ENCODE data around the gene PLEKHA4.

DNA sequence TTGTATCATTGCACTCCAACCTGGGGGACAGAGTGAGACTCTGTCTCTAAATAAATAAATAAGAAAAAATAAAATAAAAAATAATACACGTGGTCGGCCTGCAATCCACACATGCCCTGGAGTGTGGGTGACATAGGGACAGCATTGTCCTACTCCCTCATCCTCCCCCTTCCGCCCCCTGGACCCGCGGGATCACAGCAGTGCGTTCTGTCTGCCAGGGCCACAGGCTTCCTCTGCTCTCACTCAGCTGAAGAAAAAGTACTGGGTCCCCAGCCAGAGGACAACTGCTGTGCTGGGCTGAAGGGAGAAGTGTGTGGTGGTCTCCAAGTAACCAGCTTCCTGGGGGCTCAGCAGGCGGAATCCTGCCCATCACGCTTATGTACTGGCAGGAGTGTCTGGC, 63.9 kb downstream of the PLEKHA4 start:
- TF ChIP-seq, protein P1, sequence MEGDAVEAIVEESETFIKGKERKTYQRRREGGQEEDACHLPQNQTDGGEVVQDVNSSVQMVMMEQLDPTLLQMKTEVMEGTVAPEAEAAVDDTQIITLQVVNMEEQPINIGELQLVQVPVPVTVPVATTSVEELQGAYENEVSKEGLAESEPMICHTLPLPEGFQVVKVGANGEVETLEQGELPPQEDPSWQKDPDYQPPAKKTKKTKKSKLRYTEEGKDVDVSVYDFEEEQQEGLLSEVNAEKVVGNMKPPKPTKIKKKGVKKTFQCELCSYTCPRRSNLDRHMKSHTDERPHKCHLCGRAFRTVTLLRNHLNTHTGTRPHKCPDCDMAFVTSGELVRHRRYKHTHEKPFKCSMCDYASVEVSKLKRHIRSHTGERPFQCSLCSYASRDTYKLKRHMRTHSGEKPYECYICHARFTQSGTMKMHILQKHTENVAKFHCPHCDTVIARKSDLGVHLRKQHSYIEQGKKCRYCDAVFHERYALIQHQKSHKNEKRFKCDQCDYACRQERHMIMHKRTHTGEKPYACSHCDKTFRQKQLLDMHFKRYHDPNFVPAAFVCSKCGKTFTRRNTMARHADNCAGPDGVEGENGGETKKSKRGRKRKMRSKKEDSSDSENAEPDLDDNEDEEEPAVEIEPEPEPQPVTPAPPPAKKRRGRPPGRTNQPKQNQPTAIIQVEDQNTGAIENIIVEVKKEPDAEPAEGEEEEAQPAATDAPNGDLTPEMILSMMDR (IDR thresholded peaks at IDR 0.05): no peak
- no peak for TF ChIP-seq POLR2A (IDR thresholded peaks at IDR 0.05)
